Stimulated activated CD4-positive, alpha-beta T cell treated with anti-CD3 and anti-CD28 coated beads, Interleukin-2, amount 100 ng/mL, for 48 hours (primary cell): ENCODE measurements around the gene C16orf89.
"Not testable (repeated sequence)": the region's sequence is repeated elsewhere in the genome, so short reads cannot be mapped to it uniquely, and the experiment has no call there.

Experiments
- DNase-seq, 2 donors: peaks; one replicate each; pipeline ENCODE4 v3.0.0-alpha.2; 2020

C16orf89 gene

GRCh38 chr16:5059386-5060072 is 6.2 kb downstream of the C16orf89 start:
- no peak for DNase-seq

- no peak for DNase-seq
Observed at GRCh38 chr16:5058476-5058875, 7.3 kb downstream of the C16orf89 start.

- peak; percentile 32 to 33 for DNase-seq
Observed at GRCh38 chr16:5056352-5056751, 9.4 kb downstream of the C16orf89 start.

- DNase-seq = no peak
Observed at GRCh38 chr16:5054876-5055865, 10.6 kb downstream of the C16orf89 start.

GRCh38 chr16:5046914-5047313 is 18.8 kb downstream of the C16orf89 start:
- no peak for DNase-seq

- no peak for DNase-seq
Observed at GRCh38 chr16:5045499-5046115, 20.1 kb downstream of the C16orf89 start.

- DNase-seq = not testable (repeated sequence)
Observed at GRCh38 chr16:5044581-5044980, 21.2 kb downstream of the C16orf89 start.

- no peak for DNase-seq
Observed at GRCh38 chr16:5044011-5044540, 21.7 kb downstream of the C16orf89 start.

GRCh38 chr16:5042574-5043171 is 23.1 kb downstream of the C16orf89 start:
- DNase-seq = no peak

GRCh38 chr16:5041600-5042133 is 24.1 kb downstream of the C16orf89 start:
- DNase-seq = no peak

GRCh38 chr16:5040451-5040850 is 25.3 kb downstream of the C16orf89 start:
- DNase-seq = no peak

GRCh38 chr16:5036228-5037156 is 29.3 kb downstream of the C16orf89 start:
- DNase-seq = no peak

GRCh38 chr16:5035909-5036227 is 29.9 kb downstream of the C16orf89 start:
- no peak for DNase-seq

GRCh38 chr16:5034167-5034523 is 31.6 kb downstream of the C16orf89 start:
- DNase-seq = no peak

- peak; percentile 73 to 79 for DNase-seq
Observed at GRCh38 chr16:5033256-5034166, 32.2 kb downstream of the C16orf89 start, which contains the start of gene NAGPA. TSS of gene NAGPA (minus strand) at chr16:5033935. CDS start at chr16:5033914, 21 bp downstream.

GRCh38 chr16:5032748-5033167 is 33.0 kb downstream of the C16orf89 start:
- DNase-seq = no peak

- no peak for DNase-seq
Observed at GRCh38 chr16:5031601-5032000, 34.2 kb downstream of the C16orf89 start.

- no peak for DNase-seq
Observed at GRCh38 chr16:5030251-5030870, 35.4 kb downstream of the C16orf89 start.

- no peak for DNase-seq
Observed at GRCh38 chr16:5028950-5029475, 36.7 kb downstream of the C16orf89 start.
